GM12892 (cell line): Measurements from ENCODE around the gene PCNT.

Experiments used
- POLR2A ChIP-seq: IDR thresholded peaks from 2 replicates; pipeline ENCODE4 v1.6.1; 2011; ENCODE audit warnings: low read depth, low read length, control low read depth
- POLR2AphosphoS5 ChIP-seq: IDR thresholded peaks from 2 replicates; pipeline ENCODE4 v1.6.1; 2011; ENCODE audit warnings: low read depth, low read length, control low read depth

GRCh38 chr21:46455575-46456385, 131.8 kb downstream of the PCNT start:
- no peak for TF ChIP-seq POLR2AphosphoS5
- TF ChIP-seq POLR2A: no peak
